ENCODE data around the gene RRP12.

DNA sequence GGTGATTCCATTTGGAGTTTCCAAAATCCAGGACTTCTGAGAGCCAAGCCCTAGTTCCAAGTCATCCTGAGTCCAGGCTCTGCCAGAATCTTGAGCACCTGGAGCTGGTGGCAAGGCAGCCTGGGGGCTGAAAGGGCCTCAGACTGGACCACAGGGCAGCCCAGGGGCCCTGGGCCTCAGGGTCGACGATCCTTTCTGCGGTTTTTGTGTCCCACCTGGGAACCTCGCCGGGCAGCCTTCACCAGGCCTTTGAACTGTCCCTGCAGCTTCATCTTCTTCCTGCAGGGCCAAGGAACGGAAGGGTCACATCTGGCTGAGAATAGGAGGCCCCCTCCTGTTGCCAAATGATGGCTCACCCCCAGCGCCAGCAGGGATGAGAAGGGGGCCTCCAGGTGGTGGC is 44.2 kb downstream of the RRP12 start:
- TF ChIP-seq EZH2phosphoT487 (IDR thresholded peaks at IDR 0.05) (no peak), EZH2 (IDR thresholded peaks at IDR 0.05) (no peak)
- TF ChIP-seq, protein P1, sequence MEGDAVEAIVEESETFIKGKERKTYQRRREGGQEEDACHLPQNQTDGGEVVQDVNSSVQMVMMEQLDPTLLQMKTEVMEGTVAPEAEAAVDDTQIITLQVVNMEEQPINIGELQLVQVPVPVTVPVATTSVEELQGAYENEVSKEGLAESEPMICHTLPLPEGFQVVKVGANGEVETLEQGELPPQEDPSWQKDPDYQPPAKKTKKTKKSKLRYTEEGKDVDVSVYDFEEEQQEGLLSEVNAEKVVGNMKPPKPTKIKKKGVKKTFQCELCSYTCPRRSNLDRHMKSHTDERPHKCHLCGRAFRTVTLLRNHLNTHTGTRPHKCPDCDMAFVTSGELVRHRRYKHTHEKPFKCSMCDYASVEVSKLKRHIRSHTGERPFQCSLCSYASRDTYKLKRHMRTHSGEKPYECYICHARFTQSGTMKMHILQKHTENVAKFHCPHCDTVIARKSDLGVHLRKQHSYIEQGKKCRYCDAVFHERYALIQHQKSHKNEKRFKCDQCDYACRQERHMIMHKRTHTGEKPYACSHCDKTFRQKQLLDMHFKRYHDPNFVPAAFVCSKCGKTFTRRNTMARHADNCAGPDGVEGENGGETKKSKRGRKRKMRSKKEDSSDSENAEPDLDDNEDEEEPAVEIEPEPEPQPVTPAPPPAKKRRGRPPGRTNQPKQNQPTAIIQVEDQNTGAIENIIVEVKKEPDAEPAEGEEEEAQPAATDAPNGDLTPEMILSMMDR (IDR thresholded peaks at IDR 0.05) = no peak

Measured in neural progenitor cell (in vitro differentiated cells).